ENCODE data around the gene HES7.

The HES7 gene

GRCh38 chr17:8138672-8139371, 14.9 kb upstream of the HES7 start:
- peak; percentile 88 for TF ChIP-seq CTCF (IDR thresholded peaks at IDR 0.05)

- TF ChIP-seq CTCF (IDR thresholded peaks at IDR 0.05): no peak
These were observed 14.4 kb upstream of the HES7 start for GRCh38 chr17:8138374-8138671.

- TF ChIP-seq CTCF (IDR thresholded peaks at IDR 0.05): no peak
These were observed 13.9 kb upstream of the HES7 start for GRCh38 chr17:8137645-8138373.

- no peak for TF ChIP-seq CTCF (IDR thresholded peaks at IDR 0.05)
These were observed 10.0 kb upstream of the HES7 start for GRCh38 chr17:8133941-8134340.

- no peak for TF ChIP-seq CTCF (IDR thresholded peaks at IDR 0.05)
These were observed 9.5 kb upstream of the HES7 start for GRCh38 chr17:8133399-8133798.

GRCh38 chr17:8131844-8132441, 8.0 kb upstream of the HES7 start:
- no peak for TF ChIP-seq CTCF (IDR thresholded peaks at IDR 0.05)

GRCh38 chr17:8128125-8128784, 4.3 kb upstream of the HES7 start:
- TF ChIP-seq CTCF (IDR thresholded peaks at IDR 0.05): no peak

Data from LNCAP (cell line).